PC-9 (cell line): ENCODE results near the gene LSM2. TPM values are rescaled to one million over a fixed set of nuclear protein-coding genes. Genes with fewer than 3 reads are reported as not detected.

Source experiments
- BruUV-seq: library from RNA; stranded (reverse); fragments of 400-500 nt; replicated peaks from 2 replicates; lab custom pipeline; 2021; lab: Mats Ljungman, UMichigan
- CTCF ChIA-PET: fragments of 300-600 bp; sonication (Branson Sonifier 250); formaldehyde crosslinking; loops from one replicate; lab custom pipeline; 2022; ENCODE audit warnings: antibody characterized with exemption; lab: Charles Lee
- POLR2A ChIA-PET: fragments of 300-600 bp; sonication (Branson Sonifier 250); formaldehyde crosslinking; loops from one replicate; lab custom pipeline; 2022; ENCODE audit warnings: antibody characterized with exemption; ENCODE audit not compliant: unreplicated experiment; lab: Charles Lee
- DNase-seq, 2 experiments: peaks; one replicate each; pipeline versions ENCODE4 v3.0.0 to v3.0.0-alpha.2; 2015 to 2022; ENCODE audit warnings: mixed read lengths in 1 of 2
- H2AFZ ChIP-seq: fragments of 200-600 bp; sonication (generic); 2 replicates; pipeline ENCODE4 v1.8.1; 2017; ENCODE audit warnings: antibody characterized with exemption
- H3F3A ChIP-seq: fragments of 200-600 bp; sonication (generic); 2 replicates; pipeline ENCODE4 v1.8.1; 2017; ENCODE audit warnings: antibody characterized with exemption, mild to moderate bottlenecking, low read depth; ENCODE audit not compliant: insufficient read depth
- H3K27ac ChIP-seq: fragments of 200-600 bp; sonication (generic); 2 replicates; pipeline ENCODE4 v1.6.1; 2016; ENCODE audit warnings: mixed run types
- H3K27me3 ChIP-seq: fragments of 200-600 bp; sonication (generic); 2 replicates; pipeline ENCODE4 v1.6.1; 2016; ENCODE audit warnings: low read depth, mixed run types; ENCODE audit not compliant: insufficient read depth
- H3K36me3 ChIP-seq: fragments of 200-600 bp; sonication (generic); 2 replicates; pipeline ENCODE4 v1.6.1; 2016; ENCODE audit warnings: low read depth, mixed run types
- H3K4me1 ChIP-seq: fragments of 200-600 bp; sonication (generic); replicated peaks from 2 replicates; pipeline ENCODE4 v1.6.1; 2016; ENCODE audit warnings: mixed run types; ENCODE audit not compliant: insufficient read depth
- H3K4me2 ChIP-seq: fragments of 200-600 bp; sonication (generic); 2 replicates; pipeline ENCODE4 v1.6.1; 2017; ENCODE audit warnings: mixed run types
- H3K4me3 ChIP-seq: fragments of 200-600 bp; sonication (generic); 2 replicates; pipeline ENCODE4 v1.6.1; 2016; ENCODE audit warnings: mixed run types
- H3K79me2 ChIP-seq: fragments of 200-600 bp; sonication (generic); 2 replicates; pipeline ENCODE4 v1.6.1; 2017; ENCODE audit warnings: low read depth, mixed run types
- H3K9me2 ChIP-seq: fragments of 200-600 bp; sonication (generic); 2 replicates; pipeline ENCODE4 v1.8.1; 2017; ENCODE audit warnings: mild to moderate bottlenecking; ENCODE audit not compliant: insufficient read depth
- H3K9me3 ChIP-seq: fragments of 200-600 bp; sonication (generic); 2 replicates; pipeline ENCODE4 v1.8.1; 2016; ENCODE audit warnings: low read depth; ENCODE audit not compliant: insufficient read depth
- H4K20me1 ChIP-seq: fragments of 200-600 bp; sonication (generic); 2 replicates; pipeline ENCODE4 v1.8.1; 2017; ENCODE audit not compliant: insufficient read depth
- CTCF ChIP-seq: fragments of 200-600 bp; sonication (generic); conservative IDR thresholded peaks from 2 replicates; pipeline ENCODE4 v1.6.1; 2017; ENCODE audit warnings: mixed run types, antibody characterized with exemption, mild to moderate bottlenecking, moderate library complexity
- EZH2 ChIP-seq: fragments of 200-600 bp; sonication (generic); IDR thresholded peaks from 2 replicates; pipeline ENCODE4 v1.8.0; 2017; ENCODE audit warnings: antibody characterized with exemption, low read depth
- intact Hi-C: fragments of 100-400 bp; cut with micrococcal nuclease; formaldehyde crosslinking; loops from one replicate; pipeline ENCODE4 v1.10.0; 2022; ENCODE audit not compliant: unreplicated experiment
- total RNA-seq: library from RNA; stranded (reverse); gene quantifications from 2 replicates; pipeline ENCODE4 v1.2.3, GENCODE V29; 2021

LSM2 gene
- total RNA-seq, 1 experiment from 2014 or later: 74.3 TPM

- DNase-seq: no peak
- intact Hi-C loops: no loop called here
- Histone ChIP-seq H3K4me1 (peaks cover 5% of the 10 kb centered on the region; the same call in 1 of the 2 replicates), H4K20me1 (no peaks in the 10 kb centered on the region), H3K4me3 (no peak overlapping the region), H3K36me3 (no peaks in the 10 kb centered on the region), H3K4me2 (no peak overlapping the region), H3K9me2 (no peaks in the 10 kb centered on the region), H3K27ac (no peak overlapping the region), H2AFZ (no peak overlapping the region), H3F3A (peaks cover 8% of the 10 kb centered on the region; the same call in 1 of the 2 replicates), H3K27me3 (no peaks in the 10 kb centered on the region), H3K79me2 (no peaks in the 10 kb centered on the region), H3K9me3 (no peaks in the 10 kb centered on the region)
- POLR2A ChIA-PET: interaction anchor here (0.6 to 0.7 kb wide), 5 partner anchors 8 to 125 kb away, joined by 3 to 7 read pairs (median 6); no protein-coding TSS in a partner anchor
- TF ChIP-seq CTCF: no peak
- TF ChIP-seq EZH2: no peak
- CTCF ChIA-PET: no interaction called here
- no TSS peak for BruUV-seq
Measured at GRCh38 chr6:31764198-31764597, 42.6 kb downstream of the LSM2 start.

GRCh38 chr6:31763619-31763940 lies 43.2 kb downstream of the LSM2 start:
- intact Hi-C loops: no loop called here
- no peak overlapping the region for H3K4me2 ChIP-seq
- TF ChIP-seq EZH2 (no peak), CTCF (no peak)
- H4K20me1 ChIP-seq: no peaks in the 10 kb centered on the region
- no peaks in the 10 kb centered on the region for H3K27me3 ChIP-seq
- H3K27ac ChIP-seq: no peak overlapping the region
- H3K9me3 ChIP-seq: no peaks in the 10 kb centered on the region
- no peaks in the 10 kb centered on the region for H3K36me3 ChIP-seq
- H3K9me2 ChIP-seq: no peaks in the 10 kb centered on the region
- ChIA-PET POLR2A (interaction anchor here (0.6 kb wide), 4 partner anchors 9 to 125 kb away, joined by 3 to 7 read pairs (median 4); no protein-coding TSS in a partner anchor), CTCF (no interaction called here)
- no peak for DNase-seq
- BruUV-seq: no TSS peak
- H3F3A ChIP-seq: peaks cover 8% of the 10 kb centered on the region; the same call in 1 of the 2 replicates
- H3K4me1 ChIP-seq: peaks cover 5% of the 10 kb centered on the region; the same call in 1 of the 2 replicates
- no peak overlapping the region for H2AFZ ChIP-seq
- no peak overlapping the region for H3K4me3 ChIP-seq
- no peaks in the 10 kb centered on the region for H3K79me2 ChIP-seq

GRCh38 chr6:31762878-31763618 lies 43.7 kb downstream of the LSM2 start:
- ChIA-PET CTCF (no interaction called here), POLR2A (interaction anchor here (0.6 kb wide), 1 partner anchor 124 kb away, joined by 3 read pairs; no protein-coding TSS in a partner anchor)
- H3K4me2 ChIP-seq: no peak overlapping the region
- BruUV-seq: no TSS peak
- no peak overlapping the region for H3K4me3 ChIP-seq
- H3K27me3 ChIP-seq: no peaks in the 10 kb centered on the region
- no peaks in the 10 kb centered on the region for H3K36me3 ChIP-seq
- H3K4me1 ChIP-seq: peaks cover 5% of the 10 kb centered on the region; the same call in 1 of the 2 replicates
- no peak for DNase-seq
- no peaks in the 10 kb centered on the region for H3K9me3 ChIP-seq
- no peaks in the 10 kb centered on the region for H4K20me1 ChIP-seq
- no peaks in the 10 kb centered on the region for H3K79me2 ChIP-seq
- no peak overlapping the region for H2AFZ ChIP-seq
- TF ChIP-seq CTCF: no peak
- TF ChIP-seq EZH2: no peak
- H3K9me2 ChIP-seq: no peaks in the 10 kb centered on the region
- H3F3A ChIP-seq: peaks cover 8% of the 10 kb centered on the region; the same call in 1 of the 2 replicates
- no peak overlapping the region for H3K27ac ChIP-seq
- intact Hi-C loops: no loop called here
